ENCODE measurements around the gene MAPK6. TPM values are rescaled to one million over a fixed set of nuclear protein-coding genes. Genes with fewer than 3 reads are reported as not detected.

Gene MAPK6
- total RNA-seq, 1 experiment from 2014 or later, result 56.4 TPM

GRCh38 chr15:52106641-52107040 lies 87.6 kb downstream of the MAPK6 start:
- Histone ChIP-seq H3K27ac (ENCODE audit: low read depth, low read length, poor library complexity, severe bottlenecking) (no peak overlapping the region), H3K9me3 (ENCODE audit: low read depth, low read length, poor library complexity, severe bottlenecking) (no peaks in the 10 kb centered on the region), H3K36me3 (ENCODE audit: insufficient read depth, low read length, poor library complexity, severe bottlenecking) (no peaks in the 10 kb centered on the region), H3K4me1 (ENCODE audit: insufficient read depth, low read length, poor library complexity, severe bottlenecking) (no peaks in the 10 kb centered on the region), H3K4me3 (ENCODE audit: low read depth, low read length, poor library complexity, severe bottlenecking) (no peak overlapping the region), H3K27me3 (replicated peaks; ENCODE audit: insufficient read depth, low read depth, low read length, poor library complexity) (no peaks in the 10 kb centered on the region)
- no peak for TF ChIP-seq CTCF (conservative IDR thresholded peaks at IDR 0.05; ENCODE audit: low read depth, low read length)
- no peak for TF ChIP-seq EZH2 (IDR thresholded peaks at IDR 0.05; ENCODE audit: borderline replicate concordance, low read depth, low read length, poor library complexity, severe bottlenecking)
- CTCF ChIA-PET, result no interaction called here
- BruUV-seq (replicated peaks), result no TSS peak
- intact Hi-C loops (cut with micrococcal nuclease; ENCODE audit: unreplicated experiment), result no loop called here
- POLR2A ChIA-PET (ENCODE audit: low non-redundant PET), result no interaction called here
- DNase-seq (ENCODE audit: low spot score), result no peak

GRCh38 chr15:52107238-52107637 lies 88.2 kb downstream of the MAPK6 start:
- no peaks in the 10 kb centered on the region for H3K4me1 ChIP-seq (ENCODE audit: insufficient read depth, low read length, poor library complexity, severe bottlenecking)
- CTCF ChIA-PET, result no interaction called here

GRCh38 chr15:52109559-52110451 lies 90.8 kb downstream of the MAPK6 start:
- no peaks in the 10 kb centered on the region for H3K36me3 ChIP-seq (ENCODE audit: insufficient read depth, low read length, poor library complexity, severe bottlenecking)
- ChIA-PET CTCF (no interaction called here), POLR2A (ENCODE audit: low non-redundant PET) (interaction anchor here (0.7 kb wide), 1 partner anchor 148 kb away, joined by 3 read pairs; no protein-coding TSS in a partner anchor)
- no peaks in the 10 kb centered on the region for H3K9me3 ChIP-seq (ENCODE audit: low read depth, low read length, poor library complexity, severe bottlenecking)
- H3K4me3 ChIP-seq (ENCODE audit: low read depth, low read length, poor library complexity, severe bottlenecking), result no peak overlapping the region
- H3K27me3 ChIP-seq (replicated peaks; ENCODE audit: insufficient read depth, low read depth, low read length, poor library complexity), result no peaks in the 10 kb centered on the region
- intact Hi-C loops (cut with micrococcal nuclease; ENCODE audit: unreplicated experiment), result no loop called here
- TF ChIP-seq EZH2 (IDR thresholded peaks at IDR 0.05; ENCODE audit: borderline replicate concordance, low read depth, low read length, poor library complexity, severe bottlenecking) (no peak), CTCF (conservative IDR thresholded peaks at IDR 0.05; ENCODE audit: low read depth, low read length) (no peak)
- no TSS peak for BruUV-seq (replicated peaks)
- H3K27ac ChIP-seq (ENCODE audit: low read depth, low read length, poor library complexity, severe bottlenecking), result no peak overlapping the region
- DNase-seq (ENCODE audit: low spot score), result no peak
- no peaks in the 10 kb centered on the region for H3K4me1 ChIP-seq (ENCODE audit: insufficient read depth, low read length, poor library complexity, severe bottlenecking)

More at GRCh38 chr15:52107238-52107637, 88.2 kb downstream of the MAPK6 start:
- POLR2A ChIA-PET (ENCODE audit: low non-redundant PET), result no interaction called here
- Histone ChIP-seq H3K27ac (ENCODE audit: low read depth, low read length, poor library complexity, severe bottlenecking) (no peak overlapping the region), H3K36me3 (ENCODE audit: insufficient read depth, low read length, poor library complexity, severe bottlenecking) (no peaks in the 10 kb centered on the region), H3K4me3 (ENCODE audit: low read depth, low read length, poor library complexity, severe bottlenecking) (no peak overlapping the region), H3K9me3 (ENCODE audit: low read depth, low read length, poor library complexity, severe bottlenecking) (no peaks in the 10 kb centered on the region), H3K27me3 (replicated peaks; ENCODE audit: insufficient read depth, low read depth, low read length, poor library complexity) (no peaks in the 10 kb centered on the region)
- BruUV-seq (replicated peaks), result no TSS peak
- TF ChIP-seq EZH2 (IDR thresholded peaks at IDR 0.05; ENCODE audit: borderline replicate concordance, low read depth, low read length, poor library complexity, severe bottlenecking), result no peak
- TF ChIP-seq CTCF (conservative IDR thresholded peaks at IDR 0.05; ENCODE audit: low read depth, low read length), result no peak
- intact Hi-C loops (cut with micrococcal nuclease; ENCODE audit: unreplicated experiment), result no loop called here
- no peak for DNase-seq (ENCODE audit: low spot score)
